ENCODE results near the gene PLA2G7. TPM values are rescaled to one million over a fixed set of nuclear protein-coding genes. Genes with fewer than 3 reads are reported as not detected.

Gene PLA2G7
- total RNA-seq, 1 donor from 2014 or later: 0.26 TPM

- Mint-ChIP-seq H3K4me3 (no peak within 1 kb of the TSS), H3K4me1 (no peaks in the 10 kb centered on the region), H3K9me3 (peaks cover 8% of the 10 kb centered on the region), H3K27ac (ENCODE audit: unreplicated experiment) (no peak within 1 kb of the TSS), H3K36me3 (ENCODE audit: low read depth) (no peaks in the 10 kb centered on the region), H3K27me3 (ENCODE audit: low read depth) (no peaks in the 10 kb centered on the region)
- TF ChIP-seq CTCF (conservative IDR thresholded peaks at IDR 0.05): no peak
- no peak for DNase-seq (ENCODE audit: low read depth, low spot score)
Measured at GRCh38 chr6:46687619-46688097, 47.5 kb downstream of the PLA2G7 start, which contains the start of gene TDRD6. Gene TDRD6, plus strand, starts transcription at chr6:46687885. Its CDS starts 244 bp downstream, at chr6:46688129.

DNA sequence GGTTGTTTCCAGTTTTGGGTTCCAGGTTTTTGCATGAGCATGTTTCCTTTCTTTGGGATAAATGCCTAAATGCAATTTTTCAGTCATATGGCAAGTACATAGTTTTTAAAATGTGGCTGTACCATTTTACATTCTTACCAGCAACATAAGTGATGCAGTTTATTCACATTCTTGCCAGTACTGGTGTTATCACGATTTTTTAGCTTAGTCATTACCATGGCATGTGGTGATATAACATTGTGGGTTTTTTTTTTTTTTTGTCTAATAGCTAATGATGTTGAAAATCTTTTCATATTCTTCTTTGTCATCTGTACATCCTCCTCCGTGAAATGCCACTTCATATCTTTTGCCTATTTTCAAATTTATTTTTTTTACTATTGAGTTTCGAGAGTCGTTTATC is 50.4 kb downstream of the PLA2G7 start:
- no peaks in the 10 kb centered on the region for H3K4me1 Mint-ChIP-seq
- no peak overlapping the region for H3K4me3 Mint-ChIP-seq
- H3K27me3 Mint-ChIP-seq (ENCODE audit: low read depth): no peaks in the 10 kb centered on the region
- no peak for DNase-seq (ENCODE audit: low read depth, low spot score)
- no peak for TF ChIP-seq CTCF (conservative IDR thresholded peaks at IDR 0.05)
- H3K9me3 Mint-ChIP-seq: peaks cover 8% of the 10 kb centered on the region
- H3K27ac Mint-ChIP-seq (ENCODE audit: unreplicated experiment): no peak overlapping the region
- H3K36me3 Mint-ChIP-seq (ENCODE audit: low read depth): no peaks in the 10 kb centered on the region

GRCh38 chr6:46677314-46677654 is 57.9 kb downstream of the PLA2G7 start:
- no peaks in the 10 kb centered on the region for H3K9me3 Mint-ChIP-seq
- DNase-seq (ENCODE audit: low read depth, low spot score): no peak
- H3K36me3 Mint-ChIP-seq (ENCODE audit: low read depth): no peaks in the 10 kb centered on the region
- no peaks in the 10 kb centered on the region for H3K4me1 Mint-ChIP-seq
- no peak overlapping the region for H3K4me3 Mint-ChIP-seq
- H3K27ac Mint-ChIP-seq (ENCODE audit: unreplicated experiment): no peak overlapping the region
- no peaks in the 10 kb centered on the region for H3K27me3 Mint-ChIP-seq (ENCODE audit: low read depth)
- TF ChIP-seq CTCF (conservative IDR thresholded peaks at IDR 0.05): peak; percentile 57

DNA sequence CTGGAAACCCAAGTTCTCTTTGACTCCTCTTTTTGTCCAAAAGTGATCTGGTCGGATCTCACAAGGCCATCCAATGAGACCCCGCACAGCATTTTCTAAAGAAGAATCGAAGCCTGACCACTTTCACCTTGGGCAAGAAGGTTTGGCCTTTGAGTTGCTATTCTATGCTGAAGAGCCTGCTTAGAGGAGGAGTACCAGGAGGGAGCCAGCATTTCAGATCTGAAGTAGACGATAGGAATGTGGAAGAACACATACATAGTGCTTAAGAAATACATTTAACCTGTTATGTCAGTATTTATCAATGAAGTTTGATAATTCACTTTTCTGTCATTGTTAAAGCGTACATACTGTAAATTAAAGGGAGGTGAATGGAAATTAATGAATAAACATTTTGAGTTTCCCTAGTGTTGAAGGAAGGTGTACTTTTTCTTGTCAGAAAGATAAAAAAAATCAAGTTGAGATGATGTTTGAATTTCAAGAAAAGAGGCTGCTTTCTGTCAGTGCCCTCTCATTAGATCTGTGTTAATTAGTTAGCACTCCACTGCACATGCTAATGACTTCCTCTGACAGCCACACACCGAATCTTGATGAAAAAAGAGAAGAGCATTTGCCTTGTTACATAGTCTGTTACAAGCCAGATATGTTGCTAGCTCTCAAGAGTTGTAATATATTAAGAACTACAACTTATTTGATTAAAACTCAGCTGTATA is 58.4 kb downstream of the PLA2G7 start:
- TF ChIP-seq CTCF (conservative IDR thresholded peaks at IDR 0.05): no peak
- no peaks in the 10 kb centered on the region for H3K9me3 Mint-ChIP-seq
- H3K27me3 Mint-ChIP-seq (ENCODE audit: low read depth): no peaks in the 10 kb centered on the region
- H3K27ac Mint-ChIP-seq (ENCODE audit: unreplicated experiment): no peak overlapping the region
- H3K4me1 Mint-ChIP-seq: no peaks in the 10 kb centered on the region
- no peak overlapping the region for H3K4me3 Mint-ChIP-seq
- DNase-seq (ENCODE audit: low read depth, low spot score): no peak
- no peaks in the 10 kb centered on the region for H3K36me3 Mint-ChIP-seq (ENCODE audit: low read depth)

DNA sequence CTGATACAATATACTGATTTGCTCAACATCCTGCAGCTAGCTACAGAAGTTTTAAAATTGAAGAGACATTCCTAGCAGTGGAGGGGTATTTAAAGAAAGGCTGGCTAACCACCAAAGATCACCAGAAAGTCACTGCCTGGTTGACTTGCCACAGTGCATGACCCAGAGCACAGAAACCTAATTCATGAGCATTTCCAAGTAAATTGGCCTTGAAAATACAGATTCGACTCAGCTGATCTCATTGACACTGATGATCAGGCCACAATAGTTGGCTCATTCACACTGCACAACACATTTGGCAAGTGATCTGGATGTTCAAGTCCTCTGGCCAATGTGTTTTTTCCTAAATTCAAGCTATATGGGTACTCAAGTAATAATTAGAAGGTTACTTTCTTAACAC is 60.8 kb downstream of the PLA2G7 start:
- no peaks in the 10 kb centered on the region for H3K27me3 Mint-ChIP-seq (ENCODE audit: low read depth)
- no peaks in the 10 kb centered on the region for H3K36me3 Mint-ChIP-seq (ENCODE audit: low read depth)
- no peak overlapping the region for H3K27ac Mint-ChIP-seq (ENCODE audit: unreplicated experiment)
- no peak for DNase-seq (ENCODE audit: low read depth, low spot score)
- no peak for TF ChIP-seq CTCF (conservative IDR thresholded peaks at IDR 0.05)
- no peaks in the 10 kb centered on the region for H3K9me3 Mint-ChIP-seq
- H3K4me1 Mint-ChIP-seq: no peaks in the 10 kb centered on the region
- no peak overlapping the region for H3K4me3 Mint-ChIP-seq

Data from neural crest cell (in vitro differentiated cells).